Cardiac fibroblast (primary cell): Measurements from ENCODE around the gene LTBP1.

Experiments used
- DNase-seq, 2 donors: peaks; one replicate each; pipeline versions ENCODE4 v3.0.0 to v3.0.0-alpha.2; 2010; ENCODE audit warnings: low read depth in 2 of 2
- H3K4me3 ChIP-seq, 2 donors: replicated peaks in 1 of 2; 1 replicate in 1 of 2; 2 replicates in 1 of 2; pipeline ENCODE4 v1.5.1; 2011; ENCODE audit warnings: low read depth in 2 of 2, low read length in 2 of 2, mild to moderate bottlenecking in 2 of 2, moderate library complexity in 1 of 2
- TF ChIP-seq, protein P1 (sequence below): IDR thresholded peaks from one replicate; pipeline ENCODE4 v1.5.1; 2011; ENCODE audit warnings: low read depth, mild to moderate bottlenecking, low read length, inconsistent platforms

LTBP1 gene

GRCh38 chr2:32931945-32932709 is 14.6 kb upstream of the LTBP1 start:
- no peak overlapping the region for H3K4me3 ChIP-seq
- TF ChIP-seq, protein P1, sequence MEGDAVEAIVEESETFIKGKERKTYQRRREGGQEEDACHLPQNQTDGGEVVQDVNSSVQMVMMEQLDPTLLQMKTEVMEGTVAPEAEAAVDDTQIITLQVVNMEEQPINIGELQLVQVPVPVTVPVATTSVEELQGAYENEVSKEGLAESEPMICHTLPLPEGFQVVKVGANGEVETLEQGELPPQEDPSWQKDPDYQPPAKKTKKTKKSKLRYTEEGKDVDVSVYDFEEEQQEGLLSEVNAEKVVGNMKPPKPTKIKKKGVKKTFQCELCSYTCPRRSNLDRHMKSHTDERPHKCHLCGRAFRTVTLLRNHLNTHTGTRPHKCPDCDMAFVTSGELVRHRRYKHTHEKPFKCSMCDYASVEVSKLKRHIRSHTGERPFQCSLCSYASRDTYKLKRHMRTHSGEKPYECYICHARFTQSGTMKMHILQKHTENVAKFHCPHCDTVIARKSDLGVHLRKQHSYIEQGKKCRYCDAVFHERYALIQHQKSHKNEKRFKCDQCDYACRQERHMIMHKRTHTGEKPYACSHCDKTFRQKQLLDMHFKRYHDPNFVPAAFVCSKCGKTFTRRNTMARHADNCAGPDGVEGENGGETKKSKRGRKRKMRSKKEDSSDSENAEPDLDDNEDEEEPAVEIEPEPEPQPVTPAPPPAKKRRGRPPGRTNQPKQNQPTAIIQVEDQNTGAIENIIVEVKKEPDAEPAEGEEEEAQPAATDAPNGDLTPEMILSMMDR = no peak
- no peak for DNase-seq

- no peak for DNase-seq
- no peak overlapping the region for H3K4me3 ChIP-seq
- TF ChIP-seq, protein P1 = no peak
These were observed 13.7 kb upstream of the LTBP1 start for GRCh38 chr2:32932825-32933755.

GRCh38 chr2:32933756-32934095 is 13.0 kb upstream of the LTBP1 start:
- TF ChIP-seq, protein P1 = no peak
- H3K4me3 ChIP-seq = no peak overlapping the region
- no peak for DNase-seq

- TF ChIP-seq, protein P1 = no peak
- peak; percentile 18 to 25 for DNase-seq
These were observed 8.9 kb upstream of the LTBP1 start for GRCh38 chr2:32937602-32938448.

GRCh38 chr2:32938934-32939333 is 7.8 kb upstream of the LTBP1 start:
- TF ChIP-seq, protein P1 = no peak
- no peak for DNase-seq
- no peak overlapping the region for H3K4me3 ChIP-seq

More at GRCh38 chr2:32937602-32938448, 8.9 kb upstream of the LTBP1 start:
- no peak overlapping the region for H3K4me3 ChIP-seq

DNA sequence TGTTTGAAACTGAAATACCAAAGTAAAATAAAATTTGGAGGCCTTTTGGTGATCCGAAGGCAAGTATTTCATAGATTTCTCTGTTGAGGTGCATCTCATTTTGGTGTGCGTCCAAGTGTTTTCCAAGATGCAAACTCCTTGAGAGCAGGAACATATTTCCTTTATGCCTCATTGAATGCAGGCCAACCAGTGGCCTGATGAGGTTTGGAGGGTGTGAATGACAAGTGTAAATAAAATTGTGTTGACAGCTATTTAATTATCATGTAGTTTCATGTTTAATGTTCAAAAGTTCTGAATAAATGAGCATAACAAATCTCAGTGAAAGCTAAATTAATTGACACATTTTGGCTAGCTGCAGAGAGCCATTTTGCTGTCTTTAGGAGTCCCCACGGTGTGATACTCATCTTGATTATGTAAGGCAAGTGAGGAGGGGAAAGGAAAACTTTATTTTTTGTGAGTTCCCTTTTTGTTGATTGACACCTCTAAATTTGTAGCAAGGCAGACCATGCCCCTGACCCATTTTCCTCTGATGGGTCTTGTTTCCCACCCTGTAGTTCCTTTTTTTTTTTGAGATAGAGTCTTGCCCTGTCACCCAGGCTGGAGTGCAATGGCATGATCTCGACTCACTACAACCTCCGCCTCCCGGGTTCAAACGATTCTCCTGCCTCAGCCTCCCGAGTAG is 6.3 kb upstream of the LTBP1 start:
- TF ChIP-seq, protein P1 = no peak
- no peak overlapping the region for H3K4me3 ChIP-seq
- no peak for DNase-seq
